BJ (cell line): ENCODE results near the gene ELFN2. TPM values are rescaled to one million over a fixed set of nuclear protein-coding genes. Genes with fewer than 3 reads are reported as not detected.

Experiments
- CTCF ChIA-PET: fragments of 350-600 bp; formaldehyde crosslinking; extraction: SDS; loops from one replicate; lab custom pipeline; 2021; ENCODE audit warnings: antibody characterized with exemption, inconsistent platforms; lab: Yijun Ruan, JAX
- POLR2A ChIA-PET: fragments of 300-600 bp; sonication (Branson Sonifier 250); formaldehyde crosslinking; extraction: SDS; loops from one replicate; lab custom pipeline; 2021; ENCODE audit warnings: antibody characterized with exemption; lab: Charles Lee
- DNase-seq: peaks from one replicate; pipeline ENCODE4 v3.0.0-alpha.2; 2011; ENCODE audit warnings: low read depth
- H3K27me3 ChIP-seq: 2 replicates; pipeline ENCODE4 v1.6.0; 2011; ENCODE audit warnings: low read length; ENCODE audit not compliant: control insufficient read depth, insufficient read depth
- H3K36me3 ChIP-seq: 2 replicates; pipeline ENCODE4 v1.5.1; 2011; ENCODE audit warnings: low read length; ENCODE audit not compliant: control insufficient read depth, insufficient read depth
- H3K4me3 ChIP-seq: 2 replicates; pipeline ENCODE4 v1.5.1; 2011; ENCODE audit warnings: low read depth, mild to moderate bottlenecking, control low read depth, low read length
- polyA plus RNA-seq: library from polyadenylated mRNA; depleted of rRNA; stranded (reverse); fragments of >200 nt; gene quantifications from 2 replicates; pipeline ENCODE4 v1.2.3, GENCODE V29; 2011
- TF ChIP-seq, protein P1 (sequence below): IDR thresholded peaks from 2 replicates; pipeline ENCODE4 v1.5.1; 2011; ENCODE audit warnings: low read depth, mild to moderate bottlenecking, control low read depth, inconsistent platforms, low read length, moderate library complexity; ENCODE audit not compliant: insufficient read depth

Gene ELFN2
- polyA plus RNA-seq, 1 experiment = 0.34 TPM

GRCh38 chr22:37416389-37416788 lies 10.9 kb downstream of the ELFN2 start:
- no peak for DNase-seq
- ChIA-PET POLR2A (no interaction called here), CTCF (interaction anchor here (2.4 kb wide), 1 partner anchor 12 kb away, joined by 10 read pairs; no protein-coding TSS in a partner anchor)
- no peaks in the 10 kb centered on the region for H3K36me3 ChIP-seq
- H3K27me3 ChIP-seq = peaks cover 14% of the 10 kb centered on the region
- TF ChIP-seq, protein P1, sequence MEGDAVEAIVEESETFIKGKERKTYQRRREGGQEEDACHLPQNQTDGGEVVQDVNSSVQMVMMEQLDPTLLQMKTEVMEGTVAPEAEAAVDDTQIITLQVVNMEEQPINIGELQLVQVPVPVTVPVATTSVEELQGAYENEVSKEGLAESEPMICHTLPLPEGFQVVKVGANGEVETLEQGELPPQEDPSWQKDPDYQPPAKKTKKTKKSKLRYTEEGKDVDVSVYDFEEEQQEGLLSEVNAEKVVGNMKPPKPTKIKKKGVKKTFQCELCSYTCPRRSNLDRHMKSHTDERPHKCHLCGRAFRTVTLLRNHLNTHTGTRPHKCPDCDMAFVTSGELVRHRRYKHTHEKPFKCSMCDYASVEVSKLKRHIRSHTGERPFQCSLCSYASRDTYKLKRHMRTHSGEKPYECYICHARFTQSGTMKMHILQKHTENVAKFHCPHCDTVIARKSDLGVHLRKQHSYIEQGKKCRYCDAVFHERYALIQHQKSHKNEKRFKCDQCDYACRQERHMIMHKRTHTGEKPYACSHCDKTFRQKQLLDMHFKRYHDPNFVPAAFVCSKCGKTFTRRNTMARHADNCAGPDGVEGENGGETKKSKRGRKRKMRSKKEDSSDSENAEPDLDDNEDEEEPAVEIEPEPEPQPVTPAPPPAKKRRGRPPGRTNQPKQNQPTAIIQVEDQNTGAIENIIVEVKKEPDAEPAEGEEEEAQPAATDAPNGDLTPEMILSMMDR = no peak
- H3K4me3 ChIP-seq = no peak overlapping the region

DNA sequence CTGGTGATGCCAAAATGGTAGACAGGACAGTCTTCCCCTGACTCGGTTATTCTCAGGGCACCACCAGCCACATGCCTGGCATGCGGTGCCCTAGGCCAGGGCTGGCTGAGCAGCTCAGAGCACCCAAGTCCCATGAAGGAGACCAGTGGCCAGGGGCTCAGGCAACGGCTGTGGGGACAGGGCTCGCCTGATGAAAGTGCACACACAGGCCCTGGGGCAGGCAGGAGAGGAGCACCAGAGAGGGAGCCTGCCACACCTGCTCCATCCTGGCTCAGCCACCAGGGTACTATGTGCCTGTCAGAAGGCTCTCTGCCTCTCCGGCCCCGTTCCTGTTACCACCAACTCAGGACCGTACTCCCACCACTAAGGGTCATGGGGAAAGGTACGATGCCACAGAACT lies 12.1 kb downstream of the ELFN2 start:
- CTCF ChIA-PET = interaction anchor here (1.3 to 1.4 kb wide), 2 partner anchors 9 to 11 kb away, joined by 3 to 5 read pairs; no protein-coding TSS in a partner anchor
- Histone ChIP-seq H3K36me3 (no peaks in the 10 kb centered on the region), H3K4me3 (no peak overlapping the region), H3K27me3 (peaks cover 14% of the 10 kb centered on the region)
- TF ChIP-seq, protein P1 = no peak
- POLR2A ChIA-PET = no interaction called here
- no peak for DNase-seq

DNA sequence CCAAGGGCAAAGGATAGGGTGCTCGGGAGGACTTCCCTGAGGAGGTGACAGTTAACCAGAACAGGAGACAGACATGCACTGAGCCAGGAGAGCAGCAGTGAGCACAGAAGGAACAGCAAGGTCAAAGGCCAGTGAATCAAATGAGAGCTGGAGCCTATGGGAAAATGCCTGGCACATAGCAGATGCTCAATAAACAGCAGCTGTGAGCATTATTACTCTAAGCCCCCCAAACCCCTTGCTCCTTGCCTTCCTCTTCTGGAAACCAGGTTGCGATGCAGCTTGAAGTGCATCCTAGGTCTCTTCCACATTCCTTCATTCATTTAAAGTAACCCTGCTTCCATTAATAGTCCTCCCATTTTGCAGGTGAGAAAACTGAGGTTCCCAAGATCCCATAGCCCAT lies 13.0 kb downstream of the ELFN2 start:
- Histone ChIP-seq H3K36me3 (no peaks in the 10 kb centered on the region), H3K4me3 (no peak overlapping the region), H3K27me3 (peaks cover 12% of the 10 kb centered on the region)
- TF ChIP-seq, protein P1 = no peak
- DNase-seq = no peak
- ChIA-PET CTCF (interaction anchor here (1.1 to 1.4 kb wide), 3 partner anchors 10 to 14 kb away, joined by 3 to 6 read pairs (median 5); no protein-coding TSS in a partner anchor), POLR2A (no interaction called here)

DNA sequence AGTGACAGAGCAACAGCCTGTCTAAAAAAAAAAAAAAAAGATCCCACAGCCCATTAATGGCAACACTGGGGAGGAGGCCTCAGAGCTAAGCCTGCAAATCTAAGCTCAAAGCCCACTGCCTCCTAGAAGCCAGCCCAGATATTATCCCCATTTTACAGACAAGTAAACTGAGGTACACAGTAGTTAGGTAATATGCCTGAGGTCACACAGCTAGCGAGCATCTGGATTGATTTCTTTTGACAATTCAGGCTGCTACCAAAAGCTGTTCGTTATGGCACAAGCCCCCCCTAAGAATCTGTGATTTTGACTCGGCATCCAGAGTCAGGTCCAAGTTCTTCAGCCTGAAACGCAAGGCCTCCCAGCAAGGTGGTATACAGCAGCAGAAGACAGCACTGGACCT lies 13.7 kb downstream of the ELFN2 start:
- Histone ChIP-seq H3K4me3 (no peak overlapping the region), H3K36me3 (no peaks in the 10 kb centered on the region), H3K27me3 (peaks cover 9% of the 10 kb centered on the region)
- TF ChIP-seq, protein P1 = no peak
- CTCF ChIA-PET = interaction anchor here (1.1 kb wide), 1 partner anchor 15 kb away, joined by 6 read pairs; no protein-coding TSS in a partner anchor
- POLR2A ChIA-PET = no interaction called here
- DNase-seq = no peak

DNA sequence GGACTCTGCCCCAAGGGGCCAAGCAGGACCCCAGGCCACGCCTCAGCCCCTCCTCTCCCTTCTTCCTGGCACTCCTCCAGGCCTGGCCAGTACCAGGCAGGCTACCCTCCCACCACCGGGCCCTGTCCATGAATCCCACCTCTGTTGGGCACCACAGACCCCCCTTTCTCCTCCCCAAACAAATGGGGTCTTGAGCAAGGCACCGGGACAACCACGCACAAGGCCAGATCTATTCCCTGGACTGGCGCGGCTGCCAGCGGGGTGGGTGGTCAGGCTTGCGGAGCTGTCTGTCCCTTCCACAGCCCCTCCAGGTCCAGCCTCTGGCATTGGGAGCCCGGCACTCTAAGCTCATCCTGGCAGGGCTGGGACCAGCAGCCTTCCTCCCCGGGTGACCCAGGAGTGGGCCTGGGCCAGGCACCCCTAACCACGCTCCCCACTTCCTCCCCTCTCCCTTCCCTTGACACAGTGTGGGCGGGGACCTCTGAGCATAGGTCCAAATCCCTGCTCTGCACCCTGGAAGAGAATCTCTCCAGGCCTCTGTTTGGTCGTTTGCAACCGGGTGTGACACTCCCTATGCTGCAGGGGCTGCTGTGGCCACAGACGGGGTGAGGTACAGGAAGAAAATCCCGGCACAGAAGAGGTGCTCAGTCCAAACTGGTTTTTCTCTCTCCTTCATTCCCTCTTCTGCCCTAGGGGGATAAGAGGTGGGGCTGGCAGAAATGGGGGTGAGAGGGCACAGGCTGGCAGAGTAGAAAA lies 14.6 kb downstream of the ELFN2 start:
- H3K27me3 ChIP-seq = peaks cover 5% of the 10 kb centered on the region
- no peak overlapping the region for H3K4me3 ChIP-seq
- DNase-seq = no peak
- ChIA-PET CTCF (no interaction called here), POLR2A (no interaction called here)
- no peaks in the 10 kb centered on the region for H3K36me3 ChIP-seq
- TF ChIP-seq, protein P1 = no peak
